Thoracic aorta (tissue), 2 donors: ENCODE data around the gene GAA. TPM values are rescaled to one million over a fixed set of nuclear protein-coding genes. Genes with fewer than 3 reads are reported as not detected.

Experiments used
- ATAC-seq: fragments of 150-250 bp; one replicate; pipeline ENCODE4 v1.8.0; 2017; ENCODE audit warnings: low read depth; ENCODE audit not compliant: insufficient number of reproducible peaks, low FRiP score
- DNase-seq: peaks from one replicate; pipeline ENCODE4 v3.0.0-alpha.2; 2020; ENCODE audit warnings: low spot score
- H3K27ac ChIP-seq, 2 donors: fragments of 200-600 bp; sonication (generic); 1 replicate in 1 of 2; 2 replicates in 1 of 2; pipeline ENCODE4 v1.5.1; 2016; ENCODE audit warnings: mild to moderate bottlenecking in 2 of 2, moderate library complexity in 2 of 2
- H3K27me3 ChIP-seq: fragments of 200-600 bp; sonication (generic); replicated peaks from 2 replicates; pipeline ENCODE4 v1.6.0; 2016; ENCODE audit warnings: mild to moderate bottlenecking; ENCODE audit not compliant: insufficient read depth
- H3K36me3 ChIP-seq: fragments of 200-600 bp; sonication (generic); one replicate; pipeline ENCODE4 v1.5.1; 2016
- H3K4me1 ChIP-seq, 2 donors: fragments of 200-600 bp; sonication (generic); 1 replicate in 1 of 2; 2 replicates in 1 of 2; pipeline versions ENCODE4 v1.5.1 to v1.6.0; 2016; ENCODE audit warnings: low read depth in 2 of 2, mild to moderate bottlenecking in 1 of 2; ENCODE audit not compliant: control insufficient read depth in 1 of 2
- H3K4me3 ChIP-seq: fragments of 200-600 bp; sonication (generic); 2 replicates; pipeline ENCODE4 v1.5.1; 2016; ENCODE audit warnings: mild to moderate bottlenecking
- H3K9me3 ChIP-seq: fragments of 200-600 bp; sonication (generic); 2 replicates; pipeline ENCODE4 v1.5.1; 2016
- CTCF ChIP-seq: fragments of 200-600 bp; sonication (generic); IDR thresholded peaks from one replicate; pipeline ENCODE4 v1.5.1; 2019; ENCODE audit warnings: antibody characterized with exemption
- total RNA-seq, 2 donors: library from RNA; depleted of rRNA; stranded (reverse); fragments of >200 nt; gene quantifications; one replicate each; pipeline versions ENCODE4 v1.1.0 to v1.2.3, GENCODE V29; 2016

The GAA gene
- total RNA-seq, 2 donors from 2014 or later = 101 to 126 TPM

- no peaks in the 10 kb centered on the region for H3K36me3 ChIP-seq
- no peaks in the 10 kb centered on the region for H3K27me3 ChIP-seq
- H3K4me1 ChIP-seq = no peaks in the 10 kb centered on the region
- no peak overlapping the region for H3K27ac ChIP-seq
- DNase-seq (no peak), ATAC-seq (no peak)
- no peak for TF ChIP-seq CTCF
- H3K9me3 ChIP-seq = no peaks in the 10 kb centered on the region
- H3K4me3 ChIP-seq = no peak overlapping the region
Measured at GRCh38 chr17:80091376-80091775, 10.0 kb upstream of the GAA start.

- ATAC-seq (no peak), DNase-seq (no peak)
- Histone ChIP-seq H3K27ac (no peak overlapping the region), H3K27me3 (no peaks in the 10 kb centered on the region), H3K4me1 (no peaks in the 10 kb centered on the region), H3K36me3 (no peaks in the 10 kb centered on the region), H3K4me3 (no peak overlapping the region), H3K9me3 (no peaks in the 10 kb centered on the region)
- TF ChIP-seq CTCF = no peak
Measured at GRCh38 chr17:80092959-80093358, 8.4 kb upstream of the GAA start.

GRCh38 chr17:80095038-80095843, 6.1 kb upstream of the GAA start:
- peaks cover 0 to 2% of the 10 kb centered on the region in 2 donors for H3K4me1 ChIP-seq
- no peaks in the 10 kb centered on the region for H3K9me3 ChIP-seq
- no peak for DNase-seq
- ATAC-seq = no peak
- no peak overlapping the region for H3K4me3 ChIP-seq
- no peaks in the 10 kb centered on the region for H3K36me3 ChIP-seq
- H3K27me3 ChIP-seq = no peaks in the 10 kb centered on the region
- no peak overlapping the region for H3K27ac ChIP-seq
- TF ChIP-seq CTCF = no peak

DNA sequence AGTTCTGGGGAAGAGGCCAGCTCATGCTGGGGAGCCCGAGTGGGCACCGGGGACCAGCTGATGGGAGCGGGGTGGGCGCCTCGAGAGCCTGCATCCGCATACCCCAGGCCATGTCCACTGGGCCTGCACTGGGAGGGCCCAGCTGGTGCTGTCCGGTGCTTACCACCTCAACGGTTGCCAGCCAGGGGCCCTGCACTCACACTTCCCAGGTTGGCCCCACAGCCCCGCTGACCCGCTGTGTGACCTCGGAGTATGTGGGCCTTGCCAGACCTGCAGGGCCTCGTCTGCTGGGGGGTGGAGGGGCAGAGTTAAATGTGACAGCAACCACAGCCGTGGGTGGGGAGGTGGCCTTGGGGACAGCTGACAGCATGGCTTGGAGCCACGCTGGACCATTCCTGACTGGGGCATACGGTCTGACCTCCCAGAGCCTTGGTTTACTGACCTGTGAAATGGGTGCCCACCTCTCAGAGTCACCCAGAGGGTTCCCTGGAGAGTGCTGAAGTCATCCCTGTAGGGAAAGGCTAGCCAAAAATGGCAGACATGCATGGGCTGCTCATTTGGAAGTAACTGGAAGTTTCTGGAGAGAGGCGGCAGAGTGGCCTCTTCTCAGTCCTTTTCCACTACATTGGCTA, 5.4 kb upstream of the GAA start:
- no peak for ATAC-seq
- no peak for TF ChIP-seq CTCF

DNA sequence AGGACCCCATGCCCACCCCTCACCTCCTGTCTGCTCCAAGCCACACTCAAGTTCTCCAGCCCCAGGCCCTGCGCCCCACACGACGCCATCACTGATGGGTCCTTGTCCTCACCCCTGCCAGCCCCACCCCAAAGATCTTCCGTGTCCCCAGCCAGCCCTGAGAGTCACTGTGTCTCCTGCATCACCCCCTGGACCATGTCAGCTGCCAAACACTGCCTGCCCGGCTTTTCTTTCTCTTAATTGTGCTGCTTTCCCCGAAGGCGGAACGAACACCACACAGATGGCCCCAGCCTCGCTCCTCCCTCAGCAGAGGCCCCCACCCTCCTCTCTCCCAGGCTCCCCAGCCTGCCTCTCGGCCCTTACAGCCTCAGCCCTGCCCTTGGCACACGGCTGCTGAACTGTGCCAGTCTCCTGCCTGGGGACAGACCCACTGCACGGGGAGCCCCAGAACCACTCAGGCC, 4.8 kb upstream of the GAA start:
- peaks cover 0 to 7% of the 10 kb centered on the region in 2 donors for H3K4me1 ChIP-seq
- no peaks in the 10 kb centered on the region for H3K27me3 ChIP-seq
- no peaks in the 10 kb centered on the region for H3K9me3 ChIP-seq
- no peak overlapping the region for H3K4me3 ChIP-seq
- H3K36me3 ChIP-seq = no peaks in the 10 kb centered on the region
- no peak overlapping the region for H3K27ac ChIP-seq
- ATAC-seq (no peak), DNase-seq (no peak)
- no peak for TF ChIP-seq CTCF

More for the DNA sequence above, 5.4 kb upstream of the GAA start:
- Histone ChIP-seq H3K9me3 (no peaks in the 10 kb centered on the region), H3K27ac (no peak overlapping the region), H3K4me1 (peaks cover 0 to 7% of the 10 kb centered on the region in 2 donors), H3K36me3 (no peaks in the 10 kb centered on the region), H3K4me3 (no peak overlapping the region), H3K27me3 (no peaks in the 10 kb centered on the region)
- no peak for DNase-seq
